PC-9 (cell line): ENCODE results near the gene PGD. TPM values are rescaled to one million over a fixed set of nuclear protein-coding genes. Genes with fewer than 3 reads are reported as not detected.

Source experiments
- BruUV-seq: library from RNA; stranded (reverse); fragments of 400-500 nt; replicated peaks from 2 replicates; lab custom pipeline; 2021; lab: Mats Ljungman, UMichigan
- CTCF ChIA-PET: fragments of 300-600 bp; sonication (Branson Sonifier 250); formaldehyde crosslinking; loops from one replicate; lab custom pipeline; 2022; ENCODE audit warnings: antibody characterized with exemption; lab: Charles Lee
- POLR2A ChIA-PET: fragments of 300-600 bp; sonication (Branson Sonifier 250); formaldehyde crosslinking; loops from one replicate; lab custom pipeline; 2022; ENCODE audit warnings: antibody characterized with exemption; ENCODE audit not compliant: unreplicated experiment; lab: Charles Lee
- DNase-seq, 2 experiments: peaks; one replicate each; pipeline versions ENCODE4 v3.0.0 to v3.0.0-alpha.2; 2015 to 2022; ENCODE audit warnings: mixed read lengths in 1 of 2
- H2AFZ ChIP-seq: fragments of 200-600 bp; sonication (generic); 2 replicates; pipeline ENCODE4 v1.8.1; 2017; ENCODE audit warnings: antibody characterized with exemption
- H3F3A ChIP-seq: fragments of 200-600 bp; sonication (generic); 2 replicates; pipeline ENCODE4 v1.8.1; 2017; ENCODE audit warnings: antibody characterized with exemption, mild to moderate bottlenecking, low read depth; ENCODE audit not compliant: insufficient read depth
- H3K27ac ChIP-seq: fragments of 200-600 bp; sonication (generic); 2 replicates; pipeline ENCODE4 v1.6.1; 2016; ENCODE audit warnings: mixed run types
- H3K27me3 ChIP-seq: fragments of 200-600 bp; sonication (generic); 2 replicates; pipeline ENCODE4 v1.6.1; 2016; ENCODE audit warnings: low read depth, mixed run types; ENCODE audit not compliant: insufficient read depth
- H3K36me3 ChIP-seq: fragments of 200-600 bp; sonication (generic); 2 replicates; pipeline ENCODE4 v1.6.1; 2016; ENCODE audit warnings: low read depth, mixed run types
- H3K4me1 ChIP-seq: fragments of 200-600 bp; sonication (generic); replicated peaks from 2 replicates; pipeline ENCODE4 v1.6.1; 2016; ENCODE audit warnings: mixed run types; ENCODE audit not compliant: insufficient read depth
- H3K4me2 ChIP-seq: fragments of 200-600 bp; sonication (generic); 2 replicates; pipeline ENCODE4 v1.6.1; 2017; ENCODE audit warnings: mixed run types
- H3K4me3 ChIP-seq: fragments of 200-600 bp; sonication (generic); 2 replicates; pipeline ENCODE4 v1.6.1; 2016; ENCODE audit warnings: mixed run types
- H3K79me2 ChIP-seq: fragments of 200-600 bp; sonication (generic); 2 replicates; pipeline ENCODE4 v1.6.1; 2017; ENCODE audit warnings: low read depth, mixed run types
- H3K9me2 ChIP-seq: fragments of 200-600 bp; sonication (generic); 2 replicates; pipeline ENCODE4 v1.8.1; 2017; ENCODE audit warnings: mild to moderate bottlenecking; ENCODE audit not compliant: insufficient read depth
- H3K9me3 ChIP-seq: fragments of 200-600 bp; sonication (generic); 2 replicates; pipeline ENCODE4 v1.8.1; 2016; ENCODE audit warnings: low read depth; ENCODE audit not compliant: insufficient read depth
- H4K20me1 ChIP-seq: fragments of 200-600 bp; sonication (generic); 2 replicates; pipeline ENCODE4 v1.8.1; 2017; ENCODE audit not compliant: insufficient read depth
- EZH2 ChIP-seq: fragments of 200-600 bp; sonication (generic); IDR thresholded peaks from 2 replicates; pipeline ENCODE4 v1.8.0; 2017; ENCODE audit warnings: antibody characterized with exemption, low read depth
- intact Hi-C: fragments of 100-400 bp; cut with micrococcal nuclease; formaldehyde crosslinking; loops from one replicate; pipeline ENCODE4 v1.10.0; 2022; ENCODE audit not compliant: unreplicated experiment
- total RNA-seq: library from RNA; stranded (reverse); gene quantifications from 2 replicates; pipeline ENCODE4 v1.2.3, GENCODE V29; 2021
- TF ChIP-seq, protein P1 (sequence below): fragments of 200-600 bp; sonication (generic); conservative IDR thresholded peaks from 2 replicates; pipeline ENCODE4 v1.6.1; 2017; ENCODE audit warnings: mixed run types, antibody characterized with exemption, mild to moderate bottlenecking, moderate library complexity

Gene PGD
- total RNA-seq, 1 experiment from 2014 or later, result 526 TPM

DNA sequence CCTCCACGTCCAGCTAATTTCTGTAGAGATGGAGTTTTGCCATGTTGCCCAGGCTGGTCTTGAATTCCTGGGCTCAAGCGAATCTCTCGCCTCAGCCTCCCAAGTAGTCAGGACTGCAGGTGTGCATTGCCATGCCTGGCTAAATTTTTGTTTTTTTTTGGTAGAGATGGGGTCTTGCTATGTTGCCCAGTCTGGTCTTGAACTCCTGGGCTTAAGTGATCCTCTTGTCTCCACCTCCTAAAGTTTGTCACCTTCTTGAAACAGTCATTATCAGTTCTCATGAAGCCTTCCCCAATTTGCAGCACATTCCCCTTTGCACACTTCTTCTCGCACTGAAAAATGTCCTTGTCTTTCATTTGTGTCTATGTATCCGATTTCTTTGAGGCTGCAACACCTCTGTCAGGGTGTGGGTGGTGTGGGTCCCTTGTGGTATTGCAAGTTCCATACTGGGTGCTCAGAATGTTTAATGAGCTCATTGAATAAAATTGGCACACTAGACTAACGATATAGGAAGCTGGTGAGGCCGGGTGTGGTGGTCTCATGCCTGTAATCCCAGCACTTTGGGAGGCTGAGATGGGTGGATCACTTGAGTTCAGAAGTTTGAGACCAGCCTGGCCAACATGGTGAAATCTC lies 48.0 kb downstream of the PGD start:
- TF ChIP-seq, protein P1, sequence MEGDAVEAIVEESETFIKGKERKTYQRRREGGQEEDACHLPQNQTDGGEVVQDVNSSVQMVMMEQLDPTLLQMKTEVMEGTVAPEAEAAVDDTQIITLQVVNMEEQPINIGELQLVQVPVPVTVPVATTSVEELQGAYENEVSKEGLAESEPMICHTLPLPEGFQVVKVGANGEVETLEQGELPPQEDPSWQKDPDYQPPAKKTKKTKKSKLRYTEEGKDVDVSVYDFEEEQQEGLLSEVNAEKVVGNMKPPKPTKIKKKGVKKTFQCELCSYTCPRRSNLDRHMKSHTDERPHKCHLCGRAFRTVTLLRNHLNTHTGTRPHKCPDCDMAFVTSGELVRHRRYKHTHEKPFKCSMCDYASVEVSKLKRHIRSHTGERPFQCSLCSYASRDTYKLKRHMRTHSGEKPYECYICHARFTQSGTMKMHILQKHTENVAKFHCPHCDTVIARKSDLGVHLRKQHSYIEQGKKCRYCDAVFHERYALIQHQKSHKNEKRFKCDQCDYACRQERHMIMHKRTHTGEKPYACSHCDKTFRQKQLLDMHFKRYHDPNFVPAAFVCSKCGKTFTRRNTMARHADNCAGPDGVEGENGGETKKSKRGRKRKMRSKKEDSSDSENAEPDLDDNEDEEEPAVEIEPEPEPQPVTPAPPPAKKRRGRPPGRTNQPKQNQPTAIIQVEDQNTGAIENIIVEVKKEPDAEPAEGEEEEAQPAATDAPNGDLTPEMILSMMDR, result no peak
- no peak for TF ChIP-seq EZH2
- Histone ChIP-seq H3K4me3 (no peak overlapping the region), H3K9me2 (no peaks in the 10 kb centered on the region), H3K4me1 (no peaks in the 10 kb centered on the region), H3K27me3 (no peaks in the 10 kb centered on the region), H2AFZ (no peak overlapping the region), H3K27ac (no peak overlapping the region), H3K9me3 (no peaks in the 10 kb centered on the region), H4K20me1 (no peaks in the 10 kb centered on the region), H3F3A (no peaks in the 10 kb centered on the region), H3K4me2 (no peak overlapping the region), H3K36me3 (no peaks in the 10 kb centered on the region), H3K79me2 (no peaks in the 10 kb centered on the region)
- no TSS peak for BruUV-seq
- ChIA-PET CTCF (interaction anchor here (0.6 kb wide), 1 partner anchor 11 kb away, joined by 3 read pairs; no protein-coding TSS in a partner anchor), POLR2A (no interaction called here)
- intact Hi-C loops, result no loop called here
- DNase-seq, result no peak

DNA sequence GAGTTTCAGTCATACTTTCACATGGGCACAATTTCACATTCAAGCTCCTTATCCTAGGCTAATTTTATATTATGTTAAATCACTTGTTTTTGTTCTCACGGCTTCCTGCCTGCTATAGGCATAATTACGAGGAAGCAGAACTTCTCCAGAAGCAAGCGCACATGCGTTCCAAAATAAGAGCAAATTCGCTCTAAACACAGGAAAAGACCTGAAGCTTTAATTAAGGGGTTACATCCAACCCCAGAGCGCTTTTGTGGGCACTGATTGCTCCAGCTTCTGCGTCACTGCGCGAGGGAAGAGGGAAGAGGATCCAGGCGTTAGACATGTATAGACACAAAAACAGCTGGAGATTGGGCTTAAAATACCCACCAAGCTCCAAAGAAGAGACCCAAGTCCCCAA lies 50.9 kb downstream of the PGD start, which contains the start of gene CORT:
Gene CORT, plus strand, starts transcription at position 281 of the 400 bp plus-strand sequence. CDS start 193 bp downstream, outside the sequence.
- ChIA-PET POLR2A (no interaction called here), CTCF (no interaction called here)
- H4K20me1 ChIP-seq, result no peaks in the 10 kb centered on the region
- TF ChIP-seq EZH2, result no peak
- TF ChIP-seq, protein P1, result no peak
- no peaks in the 10 kb centered on the region for H3F3A ChIP-seq
- intact Hi-C loops, result no loop called here
- H3K9me3 ChIP-seq, result no peaks in the 10 kb centered on the region
- no peaks in the 10 kb centered on the region for H3K9me2 ChIP-seq
- no peak within 1 kb of the TSS for H2AFZ ChIP-seq
- no peaks in the 10 kb centered on the region for H3K27me3 ChIP-seq
- no peak within 1 kb of the TSS for H3K4me2 ChIP-seq
- H3K36me3 ChIP-seq, result no peaks in the 10 kb centered on the region
- no TSS peak for BruUV-seq
- no peak for DNase-seq
- no peaks in the 10 kb centered on the region for H3K79me2 ChIP-seq
- no peak within 1 kb of the TSS for H3K27ac ChIP-seq
- H3K4me3 ChIP-seq, result no peak within 1 kb of the TSS
- H3K4me1 ChIP-seq, result no peaks in the 10 kb centered on the region

DNA sequence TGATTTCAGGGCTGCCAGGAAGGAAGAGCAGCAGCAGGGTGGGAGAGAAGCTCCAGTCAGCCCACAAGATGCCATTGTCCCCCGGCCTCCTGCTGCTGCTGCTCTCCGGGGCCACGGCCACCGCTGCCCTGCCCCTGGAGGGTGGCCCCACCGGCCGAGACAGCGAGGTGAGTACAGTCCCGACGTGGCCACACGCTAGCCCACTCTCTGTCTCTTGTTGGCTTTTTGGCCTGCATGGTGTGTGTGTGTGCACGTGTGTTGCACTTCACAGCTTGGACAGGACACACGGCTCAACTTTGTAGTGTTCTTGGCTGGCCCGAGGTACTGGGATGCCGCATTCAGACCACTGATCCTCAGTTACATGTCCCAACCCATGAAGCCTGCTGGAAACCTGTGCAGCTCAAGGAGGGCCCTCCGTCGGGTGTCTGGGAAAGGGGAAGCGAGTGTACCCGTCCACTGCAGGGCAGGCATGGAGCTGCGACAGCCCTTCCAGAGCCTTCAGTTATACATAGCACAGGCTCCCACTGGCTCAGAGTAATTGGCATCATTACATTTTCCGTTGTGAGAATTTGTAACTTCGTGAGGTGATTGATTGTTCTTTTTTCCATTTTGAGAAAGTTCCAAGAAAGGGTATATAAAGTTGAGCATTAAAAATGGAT lies 51.4 kb downstream of the PGD start:
- Histone ChIP-seq H3K4me3 (no peak overlapping the region), H3K27me3 (no peaks in the 10 kb centered on the region), H3K79me2 (no peaks in the 10 kb centered on the region), H3K36me3 (no peaks in the 10 kb centered on the region), H2AFZ (no peak overlapping the region), H3K9me3 (no peaks in the 10 kb centered on the region), H4K20me1 (no peaks in the 10 kb centered on the region), H3K4me1 (no peaks in the 10 kb centered on the region), H3K27ac (no peak overlapping the region), H3F3A (no peaks in the 10 kb centered on the region), H3K9me2 (no peaks in the 10 kb centered on the region), H3K4me2 (no peak overlapping the region)
- TF ChIP-seq EZH2, result no peak
- TF ChIP-seq, protein P1, result no peak
- POLR2A ChIA-PET, result no interaction called here
- DNase-seq, result no peak
- intact Hi-C loops, result no loop called here
- CTCF ChIA-PET, result no interaction called here
- no TSS peak for BruUV-seq
